ENCODE data around the gene STEAP1B.

STEAP1B gene

DNA sequence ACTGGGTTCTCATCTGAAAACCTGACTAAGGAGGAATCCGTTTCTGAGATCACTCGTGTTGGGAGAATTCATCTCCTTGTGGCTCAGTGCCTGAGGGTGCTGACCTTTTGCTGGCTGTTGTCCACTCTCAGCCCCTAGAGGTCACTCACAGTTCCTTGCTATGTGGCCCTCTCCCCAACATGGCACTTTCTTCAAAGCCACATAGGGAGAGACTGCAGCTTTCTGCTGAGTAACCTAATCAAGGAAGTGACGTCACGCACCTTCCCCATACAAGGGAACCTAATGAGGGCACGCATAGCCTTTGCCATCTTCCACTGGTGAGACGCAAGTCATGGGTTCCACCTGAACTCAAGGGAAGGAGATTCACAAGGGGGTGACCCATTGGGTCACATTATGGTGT lies 23.2 kb downstream of the STEAP1B start:
- TF ChIP-seq, protein P1, sequence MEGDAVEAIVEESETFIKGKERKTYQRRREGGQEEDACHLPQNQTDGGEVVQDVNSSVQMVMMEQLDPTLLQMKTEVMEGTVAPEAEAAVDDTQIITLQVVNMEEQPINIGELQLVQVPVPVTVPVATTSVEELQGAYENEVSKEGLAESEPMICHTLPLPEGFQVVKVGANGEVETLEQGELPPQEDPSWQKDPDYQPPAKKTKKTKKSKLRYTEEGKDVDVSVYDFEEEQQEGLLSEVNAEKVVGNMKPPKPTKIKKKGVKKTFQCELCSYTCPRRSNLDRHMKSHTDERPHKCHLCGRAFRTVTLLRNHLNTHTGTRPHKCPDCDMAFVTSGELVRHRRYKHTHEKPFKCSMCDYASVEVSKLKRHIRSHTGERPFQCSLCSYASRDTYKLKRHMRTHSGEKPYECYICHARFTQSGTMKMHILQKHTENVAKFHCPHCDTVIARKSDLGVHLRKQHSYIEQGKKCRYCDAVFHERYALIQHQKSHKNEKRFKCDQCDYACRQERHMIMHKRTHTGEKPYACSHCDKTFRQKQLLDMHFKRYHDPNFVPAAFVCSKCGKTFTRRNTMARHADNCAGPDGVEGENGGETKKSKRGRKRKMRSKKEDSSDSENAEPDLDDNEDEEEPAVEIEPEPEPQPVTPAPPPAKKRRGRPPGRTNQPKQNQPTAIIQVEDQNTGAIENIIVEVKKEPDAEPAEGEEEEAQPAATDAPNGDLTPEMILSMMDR (conservative IDR thresholded peaks at IDR 0.05): no peak
- H3K27ac ChIP-seq: no peak overlapping the region

DNA sequence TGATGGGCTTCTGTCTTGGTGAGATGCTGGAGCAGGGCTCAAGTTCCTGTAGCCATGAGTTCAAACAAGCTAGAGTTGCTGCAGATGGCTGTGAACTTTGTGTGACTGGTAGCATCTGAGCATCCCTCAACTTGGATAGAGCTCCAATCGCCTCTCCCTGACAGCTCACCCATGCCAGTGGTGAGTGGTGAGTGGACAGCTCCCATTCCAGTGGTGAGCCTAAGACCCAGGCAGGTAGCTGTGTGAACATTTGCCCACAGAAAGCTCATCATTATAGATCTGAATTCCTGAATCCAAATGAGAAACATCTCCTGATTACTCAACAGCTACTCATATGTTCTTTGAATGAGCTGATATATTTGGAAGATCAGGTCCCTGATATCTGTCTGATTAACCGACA lies 25.3 kb downstream of the STEAP1B start:
- TF ChIP-seq, protein P1 (conservative IDR thresholded peaks at IDR 0.05): no peak
- H3K27ac ChIP-seq: no peak overlapping the region

DNA sequence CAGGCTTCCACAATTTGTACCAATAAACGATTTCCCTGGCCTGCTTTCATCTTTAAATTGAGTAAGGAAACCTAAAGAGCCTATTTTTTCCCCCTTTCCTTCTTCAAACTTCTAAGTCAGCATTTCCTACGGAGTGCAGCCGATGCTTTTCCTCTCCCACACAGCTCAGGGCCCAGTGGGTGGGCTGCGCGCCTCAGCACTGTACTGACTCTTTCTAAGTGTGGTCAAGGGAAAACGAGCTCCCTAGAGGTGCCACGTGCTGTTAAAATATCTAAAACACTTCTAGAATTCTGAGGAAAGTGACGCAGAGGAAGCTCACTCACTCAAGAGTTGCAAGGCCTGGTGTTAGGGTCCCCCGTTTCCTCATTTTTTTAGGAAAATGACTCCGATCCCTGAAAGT lies 29.0 kb downstream of the STEAP1B start:
- H3K27ac ChIP-seq: no peak overlapping the region
- TF ChIP-seq, protein P1 (conservative IDR thresholded peaks at IDR 0.05): no peak

DNA sequence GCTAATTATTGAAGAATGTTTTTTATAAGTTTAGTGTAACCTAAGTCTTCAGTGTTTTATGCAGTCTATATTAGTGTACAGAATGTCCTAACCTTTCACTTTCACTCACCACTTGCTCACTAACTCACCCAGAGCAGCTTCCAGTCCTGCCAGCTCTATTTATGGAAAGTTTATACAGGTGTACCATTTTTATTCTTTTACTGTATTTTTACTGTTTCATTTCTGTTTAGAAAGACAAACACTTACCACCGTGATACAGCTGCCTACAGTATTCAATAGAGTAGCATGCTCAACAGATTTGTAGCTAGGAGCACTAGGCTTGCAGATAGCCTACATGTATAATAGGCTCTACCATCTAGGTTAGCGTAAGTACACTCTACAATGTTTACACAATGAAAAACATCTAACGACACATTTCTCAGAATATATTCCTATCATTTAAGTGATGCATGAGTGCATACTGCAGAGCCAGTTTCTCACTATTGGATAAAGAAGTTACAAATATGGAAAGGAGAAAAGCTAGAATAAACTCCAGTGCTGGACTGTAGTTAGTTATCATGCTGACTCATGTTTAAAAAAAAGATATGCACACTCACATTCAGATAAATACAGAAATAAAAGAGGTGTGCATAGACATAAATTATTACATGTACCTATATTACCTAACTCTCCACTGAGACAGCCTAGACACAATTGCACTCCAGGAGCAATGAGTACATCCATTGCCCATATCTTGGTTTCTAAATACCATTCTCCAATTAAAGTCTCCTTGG lies 30.4 kb downstream of the STEAP1B start:
- TF ChIP-seq, protein P1 (conservative IDR thresholded peaks at IDR 0.05): no peak

DNA sequence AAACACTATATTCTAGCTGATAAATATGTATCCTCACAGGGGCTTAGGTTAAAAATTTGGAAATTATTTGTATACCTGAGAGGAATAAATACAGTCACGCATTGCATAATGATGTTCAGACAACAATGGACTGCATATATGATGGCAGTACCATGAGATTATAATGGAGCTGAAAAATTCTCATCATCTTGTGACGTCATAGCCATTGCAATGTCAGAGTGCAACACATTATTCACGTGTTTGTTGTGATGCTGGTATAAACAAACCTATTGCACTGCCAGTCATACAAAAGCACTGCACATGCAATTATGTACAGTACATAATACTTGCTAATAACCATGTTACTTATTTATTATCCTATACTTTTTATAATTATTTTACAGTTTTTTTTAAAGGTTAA lies 31.4 kb downstream of the STEAP1B start:
- H3K27ac ChIP-seq: no peak overlapping the region
- TF ChIP-seq, protein P1 (conservative IDR thresholded peaks at IDR 0.05): no peak

More for the DNA sequence above, 30.4 kb downstream of the STEAP1B start:
- no peak overlapping the region for H3K27ac ChIP-seq

DNA sequence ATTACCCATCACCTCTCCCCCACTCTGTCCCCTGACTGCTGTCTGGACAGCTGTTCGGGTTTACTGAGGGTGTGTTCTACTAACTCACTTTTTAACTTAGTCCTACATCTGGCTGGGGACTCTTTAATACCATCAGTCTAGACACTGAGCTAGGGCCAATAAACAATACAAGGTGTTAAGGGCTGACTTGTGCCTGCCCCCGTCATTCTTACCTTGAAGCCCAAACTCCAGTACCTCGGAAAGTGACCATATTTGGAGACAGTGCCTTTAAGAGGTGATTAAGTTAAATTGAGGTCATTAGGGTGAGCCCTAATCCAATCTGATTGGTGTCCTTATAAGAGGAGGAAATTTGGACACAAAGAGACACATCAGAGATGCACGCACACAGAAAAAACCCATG lies 35.7 kb downstream of the STEAP1B start:
- no peak overlapping the region for H3K27ac ChIP-seq
- TF ChIP-seq, protein P1 (conservative IDR thresholded peaks at IDR 0.05): no peak

DNA sequence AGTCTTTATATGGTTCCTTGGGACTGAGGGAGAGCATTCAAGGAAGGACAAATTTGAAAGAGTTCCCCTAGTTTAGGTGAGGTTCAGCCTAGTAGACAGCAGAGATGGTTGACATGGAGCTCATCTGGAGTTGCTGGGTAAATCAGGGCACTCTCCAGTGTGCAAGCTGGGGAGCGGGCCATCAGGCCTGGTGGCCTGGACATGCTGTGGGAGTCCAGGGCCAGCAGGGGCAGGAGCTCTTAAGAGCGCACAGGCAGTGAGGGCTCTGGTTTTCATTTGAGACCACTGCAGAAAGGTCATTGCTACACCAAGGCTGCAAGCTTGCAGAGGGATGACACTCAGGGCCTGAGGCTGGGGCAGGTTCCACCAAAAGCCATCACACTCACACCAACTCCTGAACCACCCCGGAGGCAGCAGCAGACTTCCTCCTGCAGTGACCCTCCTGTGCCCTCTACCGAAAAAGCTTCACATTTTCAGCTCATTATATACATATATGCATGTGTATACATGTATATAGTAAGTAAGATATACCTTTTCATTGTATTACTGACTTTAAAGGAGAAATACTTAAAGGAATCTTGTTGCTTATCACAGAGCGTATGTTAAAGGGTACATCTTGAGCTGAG lies 39.5 kb downstream of the STEAP1B start:
- TF ChIP-seq, protein P1 (conservative IDR thresholded peaks at IDR 0.05): no peak
- H3K27ac ChIP-seq: no peak overlapping the region
